ENCODE results near the gene C5orf52.
"Not testable (repeated sequence)": the region's sequence is repeated elsewhere in the genome, so short reads cannot be mapped to it uniquely, and the experiment has no call there.

Gene C5orf52

DNA sequence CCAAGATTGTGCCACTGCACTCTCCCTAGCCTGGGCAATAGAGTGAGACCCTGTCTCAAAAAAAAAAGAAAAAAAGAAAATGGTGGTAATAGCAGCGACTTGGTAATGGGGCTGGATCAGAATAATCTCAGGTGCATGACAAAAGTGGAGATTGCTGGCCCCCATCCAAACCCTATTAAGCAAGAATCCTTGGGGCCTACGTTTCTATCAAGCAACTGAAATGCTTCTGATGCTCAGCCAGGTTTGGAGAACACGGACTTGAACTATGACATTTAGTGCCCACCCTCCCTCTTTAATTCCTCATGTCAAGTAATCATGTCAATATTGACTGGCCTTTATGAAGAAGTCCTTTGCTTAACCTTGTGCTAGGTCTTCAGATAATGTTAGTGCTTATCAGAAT is 6.6 kb downstream of the C5orf52 start:
- H3K9me3 ChIP-seq (ENCODE audit: control insufficient read depth, insufficient read depth, low read length), result no peaks in the 10 kb centered on the region
- H3K27me3 ChIP-seq (ENCODE audit: control insufficient read depth, insufficient read depth, low read length), result no peaks in the 10 kb centered on the region
- WGBS (ENCODE audit: insufficient coverage, insufficient read length), result no CpG with 5 or more reads among the region's 3 CpGs
- H3K4me3 ChIP-seq (ENCODE audit: low read length), result no peak overlapping the region
- no peak overlapping the region for H3K27ac ChIP-seq (ENCODE audit: low read length)
- no peak for DNase-seq (ENCODE audit: low read depth, low spot score)
- no peaks in the 10 kb centered on the region for H3K4me1 ChIP-seq (ENCODE audit: control insufficient read depth, insufficient read depth, low read length)
- H3K36me3 ChIP-seq (ENCODE audit: control insufficient read depth, insufficient read depth, low read length), result no peaks in the 10 kb centered on the region

- no peaks in the 10 kb centered on the region for H3K27me3 ChIP-seq (ENCODE audit: control insufficient read depth, insufficient read depth, low read length)
- H3K27ac ChIP-seq (ENCODE audit: low read length), result no peak overlapping the region
- H3K36me3 ChIP-seq (ENCODE audit: control insufficient read depth, insufficient read depth, low read length), result no peaks in the 10 kb centered on the region
- WGBS (ENCODE audit: insufficient coverage, insufficient read length), result no CpG with 5 or more reads among the region's 9 CpGs
- H3K4me1 ChIP-seq (ENCODE audit: control insufficient read depth, insufficient read depth, low read length), result no peaks in the 10 kb centered on the region
- H3K9me3 ChIP-seq (ENCODE audit: control insufficient read depth, insufficient read depth, low read length), result no peaks in the 10 kb centered on the region
- no peak for DNase-seq (ENCODE audit: low read depth, low spot score)
- H3K4me3 ChIP-seq (ENCODE audit: low read length), result no peak overlapping the region
These were observed 8.5 kb downstream of the C5orf52 start for GRCh38 chr5:157679801-157680200.

DNA sequence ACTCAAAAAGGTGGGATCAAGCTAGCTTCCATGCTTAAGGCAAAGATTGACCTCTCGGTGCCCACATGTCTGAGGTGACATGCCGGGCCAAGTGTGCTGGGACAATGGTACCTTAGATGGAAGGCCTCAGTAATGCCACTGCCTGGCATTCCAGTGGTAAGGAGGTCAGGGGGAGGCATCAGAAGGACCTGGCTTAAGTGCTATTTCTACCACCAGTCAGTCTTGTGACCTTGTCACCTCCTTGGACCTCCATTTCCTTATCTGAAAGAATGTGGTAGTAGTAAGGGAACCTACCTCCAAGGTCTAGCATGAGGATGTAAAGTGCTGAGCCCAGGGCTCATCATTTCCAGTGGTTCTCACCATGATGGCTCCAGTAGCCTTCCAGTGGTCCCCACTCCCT is 8.9 kb downstream of the C5orf52 start:
- no peak for DNase-seq (ENCODE audit: low read depth, low spot score)
- no peaks in the 10 kb centered on the region for H3K27me3 ChIP-seq (ENCODE audit: control insufficient read depth, insufficient read depth, low read length)
- WGBS (ENCODE audit: insufficient coverage, insufficient read length), result no CpG with 5 or more reads among the region's 2 CpGs
- no peaks in the 10 kb centered on the region for H3K4me1 ChIP-seq (ENCODE audit: control insufficient read depth, insufficient read depth, low read length)
- no peaks in the 10 kb centered on the region for H3K36me3 ChIP-seq (ENCODE audit: control insufficient read depth, insufficient read depth, low read length)
- no peaks in the 10 kb centered on the region for H3K9me3 ChIP-seq (ENCODE audit: control insufficient read depth, insufficient read depth, low read length)
- H3K27ac ChIP-seq (ENCODE audit: low read length), result no peak overlapping the region
- no peak overlapping the region for H3K4me3 ChIP-seq (ENCODE audit: low read length)

DNA sequence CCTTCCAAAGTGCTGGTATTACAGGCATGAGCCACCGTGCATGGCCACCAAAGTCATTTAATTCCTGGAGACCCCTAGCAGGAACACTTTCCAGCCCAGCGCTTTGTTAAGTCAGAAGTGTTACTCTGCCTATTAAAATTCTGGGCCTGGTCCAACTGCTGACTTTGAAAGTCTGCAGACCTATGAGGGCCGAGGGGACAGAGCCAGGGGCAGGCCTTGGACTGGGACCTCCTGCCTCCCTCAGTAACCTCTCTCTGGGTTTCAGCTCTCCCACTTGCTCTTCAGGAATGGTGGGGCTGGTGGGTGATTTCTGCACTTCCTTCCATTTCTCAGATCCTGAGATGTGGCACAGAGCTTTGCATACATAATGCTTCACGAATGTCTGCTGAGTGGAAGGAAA is 9.7 kb downstream of the C5orf52 start:
- no peak overlapping the region for H3K4me3 ChIP-seq (ENCODE audit: low read length)
- H3K36me3 ChIP-seq (ENCODE audit: control insufficient read depth, insufficient read depth, low read length), result no peaks in the 10 kb centered on the region
- DNase-seq (ENCODE audit: low read depth, low spot score), result no peak
- H3K9me3 ChIP-seq (ENCODE audit: control insufficient read depth, insufficient read depth, low read length), result no peaks in the 10 kb centered on the region
- WGBS (ENCODE audit: insufficient coverage, insufficient read length), result no CpG with 5 or more reads among the region's 4 CpGs
- H3K4me1 ChIP-seq (ENCODE audit: control insufficient read depth, insufficient read depth, low read length), result no peaks in the 10 kb centered on the region
- no peaks in the 10 kb centered on the region for H3K27me3 ChIP-seq (ENCODE audit: control insufficient read depth, insufficient read depth, low read length)
- no peak overlapping the region for H3K27ac ChIP-seq (ENCODE audit: low read length)

DNA sequence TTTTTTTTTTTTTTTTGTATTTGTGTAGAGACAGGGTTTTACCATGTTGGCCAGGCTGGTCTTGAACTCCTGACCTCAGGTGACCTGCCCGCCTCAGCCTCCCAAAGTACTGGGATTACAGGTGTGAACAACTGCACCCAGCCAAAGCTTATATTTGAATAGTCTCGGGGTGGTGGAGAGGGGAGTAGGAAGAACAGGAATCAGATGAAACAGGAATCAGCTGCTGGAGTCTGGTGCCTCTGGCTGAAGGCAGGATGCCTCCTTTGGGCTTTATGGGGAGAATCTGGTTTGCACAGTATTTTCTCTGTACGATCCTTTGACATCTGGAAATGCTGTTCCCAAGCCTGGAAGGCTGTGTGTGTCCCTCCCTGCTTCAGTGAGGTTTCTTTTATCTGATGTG is 10.9 kb downstream of the C5orf52 start:
- DNase-seq (ENCODE audit: low read depth, low spot score), result no peak
- Histone ChIP-seq H3K4me3 (ENCODE audit: low read length) (no peak overlapping the region), H3K4me1 (ENCODE audit: control insufficient read depth, insufficient read depth, low read length) (no peaks in the 10 kb centered on the region), H3K9me3 (ENCODE audit: control insufficient read depth, insufficient read depth, low read length) (no peaks in the 10 kb centered on the region), H3K27me3 (ENCODE audit: control insufficient read depth, insufficient read depth, low read length) (no peaks in the 10 kb centered on the region), H3K27ac (ENCODE audit: low read length) (no peak overlapping the region), H3K36me3 (ENCODE audit: control insufficient read depth, insufficient read depth, low read length) (no peaks in the 10 kb centered on the region)
- WGBS (ENCODE audit: insufficient coverage, insufficient read length), result no CpG with 5 or more reads among the region's 3 CpGs

DNA sequence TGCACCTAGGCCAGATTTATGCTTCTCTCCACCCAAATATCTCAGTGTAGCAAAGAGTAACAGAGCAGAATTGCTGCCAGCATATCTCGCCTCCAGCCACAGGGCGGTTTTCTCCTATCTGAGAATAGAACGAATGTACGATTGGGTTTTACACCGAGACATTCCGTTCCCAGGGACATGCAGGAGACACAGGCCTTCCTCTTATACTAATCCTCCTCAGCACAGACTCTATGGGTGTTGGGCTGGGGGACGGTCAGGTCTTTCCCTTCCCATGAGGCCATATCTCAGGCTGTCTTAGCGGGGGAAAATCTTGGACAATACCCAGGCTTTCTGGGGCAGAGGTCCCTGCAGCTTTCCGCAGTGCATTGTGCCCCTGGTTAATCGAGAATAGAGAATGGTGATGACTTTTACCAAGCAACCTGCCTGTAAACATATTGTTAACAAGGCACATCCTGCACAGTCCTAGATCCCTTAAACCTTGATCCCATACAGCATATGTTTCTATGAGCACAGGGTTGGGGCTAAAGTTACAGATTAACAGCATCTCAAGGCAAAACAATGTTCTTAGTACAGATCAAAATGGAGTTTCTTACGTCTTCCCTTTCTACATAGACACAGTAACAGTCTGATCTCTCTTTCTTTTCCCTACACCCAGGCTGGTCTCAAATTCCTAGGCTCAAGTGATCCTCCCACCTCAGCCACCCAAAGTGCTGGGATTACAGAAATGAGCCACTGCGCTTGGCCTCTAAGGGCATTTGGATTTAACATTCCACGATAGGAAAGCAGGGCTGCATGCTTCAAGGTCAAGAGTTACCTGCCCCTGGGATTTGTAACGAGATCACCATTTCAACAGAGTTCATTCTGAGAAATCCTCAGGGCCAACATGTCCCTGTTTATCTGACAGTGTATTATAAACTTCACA is 15.2 kb downstream of the C5orf52 start:
- H3K27ac ChIP-seq (ENCODE audit: low read length); H3K27me3 ChIP-seq (ENCODE audit: control insufficient read depth, insufficient read depth, low read length); H3K4me1 ChIP-seq (ENCODE audit: control insufficient read depth, insufficient read depth, low read length); H3K36me3 ChIP-seq (ENCODE audit: control insufficient read depth, insufficient read depth, low read length); DNase-seq (ENCODE audit: low read depth, low spot score); H3K4me3 ChIP-seq (ENCODE audit: low read length); H3K9me3 ChIP-seq (ENCODE audit: control insufficient read depth, insufficient read depth, low read length): not testable (repeated sequence)
- WGBS (ENCODE audit: insufficient coverage, insufficient read length), result no CpG with 5 or more reads among the region's 14 CpGs

DNA sequence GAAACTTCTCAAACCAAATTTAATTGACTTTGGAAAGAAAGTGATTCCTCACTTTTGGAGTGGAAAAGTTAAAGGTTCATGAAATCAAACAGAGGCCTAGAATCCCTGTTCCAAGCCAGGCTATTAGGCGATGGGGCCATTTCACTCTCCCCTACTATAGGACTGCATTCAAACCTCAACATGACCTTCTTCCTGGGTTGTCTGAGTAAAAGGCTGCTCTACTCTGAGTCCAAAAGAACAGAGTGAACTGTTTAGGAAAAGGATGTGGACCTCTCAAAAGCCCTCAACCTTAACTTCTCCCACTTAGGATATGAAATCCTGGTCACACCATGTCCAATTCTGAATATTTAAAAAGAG is 15.8 kb downstream of the C5orf52 start:
- H3K9me3 ChIP-seq (ENCODE audit: control insufficient read depth, insufficient read depth, low read length), result no peaks in the 10 kb centered on the region
- WGBS (ENCODE audit: insufficient coverage, insufficient read length), result no CpG with 5 or more reads among the region's 1 CpG

DNA sequence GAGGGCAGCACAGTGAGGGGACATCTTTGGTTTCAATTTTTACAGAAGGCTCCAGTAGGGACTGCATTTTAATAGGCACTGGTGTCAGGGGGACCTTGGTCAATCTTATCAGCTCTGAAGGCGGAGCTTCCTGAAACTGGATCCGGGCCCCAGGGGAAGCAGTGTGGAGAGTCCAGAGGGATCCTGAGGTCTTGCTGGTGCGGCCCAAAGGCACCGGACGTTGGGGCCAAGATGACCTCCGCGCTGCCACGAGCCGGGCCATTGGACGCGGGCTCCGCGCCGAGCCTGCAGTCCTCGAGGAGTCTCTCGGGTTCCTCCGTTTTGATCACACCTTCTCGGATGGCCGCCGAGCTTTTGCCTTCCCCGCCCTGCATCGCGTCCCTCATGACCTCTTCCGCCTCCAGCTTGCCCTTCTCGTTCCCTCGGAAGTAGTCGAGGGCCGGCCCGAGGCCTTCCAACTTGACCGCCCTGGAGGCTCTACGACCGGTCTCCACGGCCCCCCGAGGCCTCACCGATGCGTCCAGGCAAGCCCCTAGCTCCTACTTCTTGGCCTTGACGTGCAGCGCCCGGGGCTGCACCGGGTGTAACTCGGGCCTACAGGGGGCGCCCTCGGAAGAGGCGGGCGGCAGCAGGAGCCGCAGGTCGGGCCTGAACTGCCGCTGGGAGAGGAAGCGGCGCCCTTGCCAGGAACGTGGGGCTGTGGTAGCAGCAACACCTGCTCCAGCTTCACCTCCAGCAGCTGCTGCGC is 18.8 kb downstream of the C5orf52 start:
- Histone ChIP-seq H3K9me3 (ENCODE audit: control insufficient read depth, insufficient read depth, low read length) (no peaks in the 10 kb centered on the region), H3K4me1 (ENCODE audit: control insufficient read depth, insufficient read depth, low read length) (no peaks in the 10 kb centered on the region), H3K4me3 (ENCODE audit: low read length) (no peak overlapping the region), H3K36me3 (ENCODE audit: control insufficient read depth, insufficient read depth, low read length) (no peaks in the 10 kb centered on the region; the same call in 1 of the 2 replicates), H3K27me3 (ENCODE audit: control insufficient read depth, insufficient read depth, low read length) (no peaks in the 10 kb centered on the region), H3K27ac (ENCODE audit: low read length) (no peak overlapping the region)
- DNase-seq (ENCODE audit: low read depth, low spot score), result no peak
- no CpG with 5 or more reads among the region's 52 CpGs for WGBS (ENCODE audit: insufficient coverage, insufficient read length)

More for the DNA sequence above, 15.8 kb downstream of the C5orf52 start:
- Histone ChIP-seq H3K27me3 (ENCODE audit: control insufficient read depth, insufficient read depth, low read length) (no peaks in the 10 kb centered on the region), H3K36me3 (ENCODE audit: control insufficient read depth, insufficient read depth, low read length) (no peaks in the 10 kb centered on the region; the same call in 1 of the 2 replicates), H3K27ac (ENCODE audit: low read length) (no peak overlapping the region), H3K4me1 (ENCODE audit: control insufficient read depth, insufficient read depth, low read length) (no peaks in the 10 kb centered on the region), H3K4me3 (ENCODE audit: low read length) (no peak overlapping the region)
- no peak for DNase-seq (ENCODE audit: low read depth, low spot score)

DNA sequence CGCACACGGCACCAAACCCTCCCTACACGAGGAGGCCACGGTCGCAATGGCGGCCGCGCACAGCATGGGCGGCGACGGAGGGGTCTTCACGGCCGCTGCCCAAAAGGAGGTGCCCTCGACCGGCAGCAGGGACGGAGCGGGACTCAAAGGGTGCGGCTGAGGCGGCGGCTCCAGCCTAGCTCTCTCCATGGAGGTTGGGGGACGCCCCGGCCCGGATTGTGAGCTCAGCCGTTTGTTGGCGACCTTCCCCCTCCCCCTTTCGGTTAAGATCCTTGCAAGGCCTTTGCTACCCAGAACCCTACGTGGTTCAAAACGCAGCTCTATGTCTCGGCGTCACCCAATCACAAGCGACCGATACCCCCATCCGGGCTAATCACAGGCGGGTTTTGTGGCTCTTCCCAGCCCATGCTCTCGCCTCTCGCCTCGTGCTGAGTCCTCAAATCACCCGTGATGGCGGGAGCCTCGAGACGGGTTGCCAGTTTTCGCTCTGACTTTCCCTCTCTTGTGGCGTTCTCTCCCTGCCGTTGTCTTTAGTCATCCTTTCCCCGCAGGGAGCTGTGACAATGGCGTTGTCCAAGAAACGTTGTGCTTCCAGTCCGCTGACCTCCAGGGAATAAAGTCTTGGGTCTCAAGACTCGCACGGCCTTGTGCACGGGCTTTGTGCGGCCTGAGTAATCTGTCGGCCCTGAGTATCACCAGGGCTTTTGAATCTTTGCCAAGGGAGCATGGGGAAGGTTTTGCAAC is 19.5 kb downstream of the C5orf52 start:
- H3K27me3 ChIP-seq (ENCODE audit: control insufficient read depth, insufficient read depth, low read length), result no peaks in the 10 kb centered on the region
- H3K4me1 ChIP-seq (ENCODE audit: control insufficient read depth, insufficient read depth, low read length), result no peaks in the 10 kb centered on the region
- H3K9me3 ChIP-seq (ENCODE audit: control insufficient read depth, insufficient read depth, low read length), result no peaks in the 10 kb centered on the region
- no peak overlapping the region for H3K4me3 ChIP-seq (ENCODE audit: low read length)
- no CpG with 5 or more reads among the region's 53 CpGs for WGBS (ENCODE audit: insufficient coverage, insufficient read length)
- H3K36me3 ChIP-seq (ENCODE audit: control insufficient read depth, insufficient read depth, low read length), result no peaks in the 10 kb centered on the region; the same call in 1 of the 2 replicates
- no peak for DNase-seq (ENCODE audit: low read depth, low spot score)
- H3K27ac ChIP-seq (ENCODE audit: low read length), result no peak overlapping the region

GRCh38 chr5:157693816-157694215 is 22.5 kb downstream of the C5orf52 start:
- not testable (repeated sequence) for H3K27ac ChIP-seq (ENCODE audit: low read length); DNase-seq (ENCODE audit: low read depth, low spot score); H3K4me3 ChIP-seq (ENCODE audit: low read length); H3K4me1 ChIP-seq (ENCODE audit: control insufficient read depth, insufficient read depth, low read length); H3K27me3 ChIP-seq (ENCODE audit: control insufficient read depth, insufficient read depth, low read length); H3K9me3 ChIP-seq (ENCODE audit: control insufficient read depth, insufficient read depth, low read length); H3K36me3 ChIP-seq (ENCODE audit: control insufficient read depth, insufficient read depth, low read length)
- no CpG with 5 or more reads among the region's 25 CpGs for WGBS (ENCODE audit: insufficient coverage, insufficient read length)

Measured in iPS DF 6.9 (cell line).